ENCODE data around the gene SRC.
A peak's percentile ranks its signal among the peaks of the same experiment; 100 is the strongest.

SRC gene

GRCh38 chr20:37385176-37385575 is 39.2 kb downstream of the SRC start:
- DNase-seq: no peak

GRCh38 chr20:37385659-37386504 is 39.9 kb downstream of the SRC start:
- no peak for DNase-seq

- DNase-seq: no peak
These were observed 40.7 kb downstream of the SRC start for GRCh38 chr20:37386505-37387251.

GRCh38 chr20:37387519-37388269 is 41.8 kb downstream of the SRC start:
- DNase-seq: no peak

GRCh38 chr20:37388831-37389230 is 42.9 kb downstream of the SRC start:
- no peak for DNase-seq

GRCh38 chr20:37389241-37389747 is 43.4 kb downstream of the SRC start:
- no peak for DNase-seq

- no peak for DNase-seq
These were observed 43.9 kb downstream of the SRC start for GRCh38 chr20:37389844-37390275.

- DNase-seq: no peak
These were observed 44.6 kb downstream of the SRC start for GRCh38 chr20:37390503-37390890.

- no peak for DNase-seq
These were observed 45.1 kb downstream of the SRC start for GRCh38 chr20:37390891-37391525.

GRCh38 chr20:37392441-37393195 is 46.7 kb downstream of the SRC start:
- no peak for DNase-seq

GRCh38 chr20:37393196-37393862 is 47.4 kb downstream of the SRC start:
- DNase-seq: no peak

- DNase-seq: no peak
These were observed 48.1 kb downstream of the SRC start for GRCh38 chr20:37393863-37394542.

GRCh38 chr20:37394543-37395409 is 48.8 kb downstream of the SRC start:
- no peak for DNase-seq

GRCh38 chr20:37395410-37395797 is 49.5 kb downstream of the SRC start:
- DNase-seq: no peak

- no peak for DNase-seq
These were observed 50.0 kb downstream of the SRC start for GRCh38 chr20:37395921-37396415.

- DNase-seq: peak; percentile 40
These were observed 50.6 kb downstream of the SRC start for GRCh38 chr20:37396416-37397075.

GRCh38 chr20:37397076-37397953 is 51.4 kb downstream of the SRC start:
- DNase-seq: no peak

All from NCI-H187 treated with DMSO at 0.1 percent for 48 hours (cell line).